GM12801 (cell line): ENCODE data around the gene FTO.

ENCODE experiments used
- CTCF ChIP-seq: IDR thresholded peaks from one replicate; pipeline ENCODE4 v1.5.1; 2011; ENCODE audit warnings: control low read depth; ENCODE audit not compliant: insufficient read length; ENCODE audit errors: extremely low read depth

The FTO gene

GRCh38 chr16:53712065-53712464, 8.1 kb downstream of the FTO start:
- no peak for TF ChIP-seq CTCF

GRCh38 chr16:53713403-53714204, 9.6 kb downstream of the FTO start:
- TF ChIP-seq CTCF = no peak

GRCh38 chr16:53714205-53715022, 10.5 kb downstream of the FTO start:
- TF ChIP-seq CTCF = no peak

GRCh38 chr16:53715023-53715384, 11.0 kb downstream of the FTO start:
- TF ChIP-seq CTCF = no peak

GRCh38 chr16:53717577-53717976, 13.6 kb downstream of the FTO start:
- TF ChIP-seq CTCF = no peak

- TF ChIP-seq CTCF = no peak
Observed at GRCh38 chr16:53721017-53721416, 17.1 kb downstream of the FTO start.

- no peak for TF ChIP-seq CTCF
Observed at GRCh38 chr16:53726625-53727024, 22.7 kb downstream of the FTO start.
